Stimulated activated CD8-positive, alpha-beta memory T cell treated with anti-CD3 and anti-CD28 coated beads, Interleukin-12 subunit alpha, Interleukin-12 subunit beta, amount 100 ng/mL, for 1 hour (primary cell): ENCODE data around the gene KCNG3.

Experiments used
- DNase-seq: peaks from one replicate; pipeline ENCODE4 v3.0.0-alpha.2; 2020; ENCODE audit warnings: low read depth

The KCNG3 gene

DNA sequence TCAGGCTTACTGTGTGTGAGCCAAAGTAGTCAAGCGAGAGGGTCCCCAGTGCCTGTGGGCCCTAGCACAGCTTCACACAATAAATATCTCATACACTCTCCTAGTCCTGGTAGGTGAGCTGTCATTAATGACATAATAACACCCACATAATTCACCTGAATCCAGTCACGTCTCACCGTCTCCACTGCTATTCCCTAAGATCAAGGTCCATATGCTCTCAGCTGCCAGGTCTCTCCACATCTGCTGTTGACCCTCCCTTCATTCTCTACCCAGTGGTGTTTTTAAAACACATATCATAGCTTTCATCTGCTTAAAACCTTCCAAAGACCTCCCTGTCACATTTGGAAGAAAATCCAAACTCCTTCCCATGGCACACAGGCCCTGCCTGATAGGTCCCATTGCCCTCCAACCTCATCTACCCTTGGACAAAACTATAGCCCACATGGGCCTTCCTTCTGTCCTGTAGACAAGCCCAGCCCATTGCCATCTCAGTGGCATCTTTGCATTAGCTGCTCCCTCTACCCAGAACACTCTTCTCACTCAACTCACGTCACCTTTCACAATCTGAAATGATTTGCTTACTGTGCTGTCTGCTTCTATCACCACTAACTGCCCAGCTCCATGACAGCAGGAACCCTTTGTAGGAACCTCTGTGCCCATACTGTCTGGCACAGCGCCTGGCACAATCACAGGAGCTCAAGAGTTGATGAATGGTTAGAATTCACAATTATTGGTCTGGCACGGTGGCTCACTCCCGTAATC is 7.5 kb downstream of the KCNG3 start:
- no peak for DNase-seq

DNA sequence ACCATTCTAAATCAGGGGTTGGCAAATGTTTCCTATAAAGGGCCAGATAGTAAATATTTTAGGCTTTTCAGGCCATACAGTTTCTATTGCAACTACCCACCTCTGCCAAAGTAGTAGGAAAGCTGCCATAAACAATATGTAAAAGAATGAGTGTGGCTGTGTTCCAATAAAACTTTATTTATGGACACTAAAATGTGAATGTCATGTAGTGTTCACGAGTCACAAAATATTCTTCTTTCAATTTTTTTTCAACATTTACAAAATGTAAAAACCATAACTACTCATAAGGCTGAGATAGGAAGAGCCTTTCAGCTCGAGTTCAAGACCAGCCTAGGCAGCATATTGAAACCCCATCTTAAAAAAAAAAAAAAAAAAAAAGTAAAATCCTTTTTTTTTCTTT is 13.4 kb downstream of the KCNG3 start:
- no peak for DNase-seq

DNA sequence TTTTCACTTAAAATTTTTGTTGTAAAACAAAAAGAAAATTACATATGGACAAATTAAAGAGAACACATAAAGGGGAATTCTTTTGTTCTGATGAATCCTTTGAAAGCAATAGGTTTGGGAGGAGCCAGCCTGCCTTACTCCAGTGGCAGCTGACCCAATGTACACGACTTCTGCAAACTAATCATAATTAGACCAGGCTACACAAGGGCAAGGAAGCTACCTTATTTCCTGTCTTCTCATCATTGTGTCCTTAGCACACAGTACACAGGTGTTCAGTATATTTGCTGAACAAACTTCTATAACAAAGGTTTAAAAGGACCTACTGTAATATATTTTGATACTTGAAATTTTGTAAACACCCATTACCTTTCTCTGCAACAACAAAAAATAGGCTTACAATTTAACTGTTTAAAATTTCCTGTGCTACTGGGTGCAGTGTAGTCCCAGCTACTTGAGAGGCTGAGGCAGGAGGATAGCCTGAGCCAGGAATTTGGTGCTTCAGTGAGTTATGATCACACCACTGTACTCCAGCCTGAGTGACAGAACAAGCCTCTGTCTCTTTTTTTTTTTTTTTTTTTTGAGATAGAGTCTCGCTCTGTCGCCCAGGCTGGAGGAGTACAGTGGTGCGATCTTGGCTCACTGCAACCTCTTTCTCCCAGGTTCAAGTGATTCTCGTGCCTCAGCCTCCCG is 18.9 kb downstream of the KCNG3 start:
- DNase-seq: no peak

DNA sequence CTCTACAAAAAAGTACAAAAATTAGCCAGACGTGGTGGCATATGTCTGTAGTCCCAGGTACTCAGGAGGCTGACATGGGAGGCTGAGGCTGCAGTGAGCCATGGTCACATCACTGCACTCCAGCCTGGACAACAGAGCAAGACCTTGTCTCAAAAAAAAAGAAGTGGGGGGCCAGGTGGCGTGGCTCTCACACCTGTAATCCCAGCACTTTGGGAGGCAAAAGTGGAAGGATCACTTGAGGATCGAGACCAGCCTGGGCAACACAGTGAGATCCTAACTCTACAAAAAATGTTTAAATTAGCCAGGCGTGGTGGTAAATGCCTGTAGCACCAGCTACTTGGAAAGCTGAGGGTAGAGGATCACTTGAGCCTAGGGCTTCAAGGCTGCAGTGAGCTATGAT is 23.1 kb downstream of the KCNG3 start:
- no peak for DNase-seq

DNA sequence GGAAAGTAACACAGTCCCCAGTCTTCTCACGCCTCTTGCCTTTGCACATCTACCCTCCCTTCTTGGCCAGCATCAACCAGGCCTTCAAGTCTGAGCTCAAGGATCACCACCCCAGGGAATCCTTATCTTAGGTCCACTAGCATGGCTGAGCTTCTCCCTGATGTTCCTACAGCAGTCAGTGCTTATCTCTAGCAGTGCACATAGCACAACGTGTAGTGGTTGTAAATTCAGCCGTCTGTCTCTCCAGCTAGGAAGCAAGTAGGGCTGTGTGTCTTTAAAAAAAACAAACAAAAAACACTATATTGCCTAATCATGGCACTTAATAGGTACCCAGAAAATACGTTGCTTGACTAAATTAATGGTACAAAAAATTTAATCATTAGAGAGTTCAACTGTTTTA is 29.2 kb downstream of the KCNG3 start:
- no peak for DNase-seq

DNA sequence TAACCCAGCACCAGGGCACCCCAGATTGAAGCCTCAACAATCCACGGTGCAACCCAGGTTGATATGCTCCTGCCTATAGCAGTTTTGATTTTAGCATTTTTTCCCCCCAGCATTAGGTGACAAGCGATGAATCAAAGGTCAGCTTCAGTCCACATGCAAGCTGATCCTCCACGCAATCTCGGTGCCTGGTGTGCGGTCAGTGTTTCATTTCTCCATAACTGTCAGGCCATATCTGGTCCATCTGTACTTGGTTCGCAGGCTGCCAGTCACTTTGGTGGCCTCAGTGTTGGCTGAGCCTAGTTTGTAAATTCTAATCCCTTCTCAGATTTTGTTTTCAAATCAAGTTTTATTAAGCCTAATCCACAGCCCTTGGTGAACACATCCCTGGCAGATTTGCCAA is 30.2 kb downstream of the KCNG3 start:
- DNase-seq: no peak

DNA sequence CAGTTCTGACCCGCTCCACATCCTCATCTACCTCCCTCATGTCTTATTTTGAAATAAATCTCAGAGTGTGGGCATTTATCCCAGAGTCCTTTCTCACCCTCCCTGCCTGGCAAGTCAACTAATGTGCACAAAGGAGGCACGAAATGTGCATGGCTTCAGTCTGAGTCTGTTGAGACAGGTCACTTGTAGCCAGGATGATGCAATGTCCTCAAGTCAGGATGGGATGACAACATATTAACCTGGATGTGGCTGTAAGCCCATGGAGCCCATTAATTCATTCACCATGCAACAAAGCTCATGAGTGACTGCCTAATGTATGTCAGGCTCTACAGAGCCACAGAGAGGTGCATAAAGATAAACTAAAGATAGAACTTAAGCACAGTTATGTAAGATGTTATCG is 34.5 kb downstream of the KCNG3 start:
- DNase-seq: no peak

DNA sequence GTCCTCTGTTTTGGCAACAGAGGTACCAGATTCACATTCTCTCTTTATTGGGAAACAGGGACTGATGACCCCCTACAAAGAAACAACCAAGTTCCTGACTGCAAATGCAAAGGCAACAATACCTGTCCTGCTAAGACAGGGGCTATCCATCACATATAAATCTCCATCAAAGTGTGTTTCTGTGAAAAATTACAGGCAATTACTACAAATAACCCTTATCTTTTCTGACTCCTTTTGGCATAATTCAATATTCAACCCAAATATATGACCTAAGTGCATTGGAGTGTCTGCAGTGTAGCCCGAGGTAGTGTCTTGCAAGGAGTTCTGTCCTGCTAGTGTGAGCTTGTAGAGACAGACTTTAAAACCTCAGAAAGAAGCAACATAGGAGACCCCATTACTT is 35.4 kb downstream of the KCNG3 start:
- DNase-seq: no peak

DNA sequence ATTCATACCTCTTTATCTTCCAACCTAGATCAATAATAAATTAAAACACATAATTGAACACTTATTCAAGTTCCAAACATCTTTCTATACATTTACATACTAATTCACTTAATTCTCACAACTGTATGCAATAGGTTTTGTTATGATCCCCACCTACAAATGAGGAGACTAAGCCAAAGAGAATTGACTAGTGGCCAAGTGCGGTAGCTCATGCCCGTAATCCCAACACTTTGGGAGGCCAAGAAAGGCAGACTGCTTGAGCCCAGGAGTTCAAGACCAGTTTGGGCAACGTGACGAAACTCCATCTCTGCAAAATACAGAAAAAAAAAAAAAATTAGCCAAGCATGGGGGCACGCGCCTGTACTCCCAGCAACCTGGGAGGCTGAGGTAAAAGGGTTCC is 36.8 kb downstream of the KCNG3 start:
- no peak for DNase-seq

DNA sequence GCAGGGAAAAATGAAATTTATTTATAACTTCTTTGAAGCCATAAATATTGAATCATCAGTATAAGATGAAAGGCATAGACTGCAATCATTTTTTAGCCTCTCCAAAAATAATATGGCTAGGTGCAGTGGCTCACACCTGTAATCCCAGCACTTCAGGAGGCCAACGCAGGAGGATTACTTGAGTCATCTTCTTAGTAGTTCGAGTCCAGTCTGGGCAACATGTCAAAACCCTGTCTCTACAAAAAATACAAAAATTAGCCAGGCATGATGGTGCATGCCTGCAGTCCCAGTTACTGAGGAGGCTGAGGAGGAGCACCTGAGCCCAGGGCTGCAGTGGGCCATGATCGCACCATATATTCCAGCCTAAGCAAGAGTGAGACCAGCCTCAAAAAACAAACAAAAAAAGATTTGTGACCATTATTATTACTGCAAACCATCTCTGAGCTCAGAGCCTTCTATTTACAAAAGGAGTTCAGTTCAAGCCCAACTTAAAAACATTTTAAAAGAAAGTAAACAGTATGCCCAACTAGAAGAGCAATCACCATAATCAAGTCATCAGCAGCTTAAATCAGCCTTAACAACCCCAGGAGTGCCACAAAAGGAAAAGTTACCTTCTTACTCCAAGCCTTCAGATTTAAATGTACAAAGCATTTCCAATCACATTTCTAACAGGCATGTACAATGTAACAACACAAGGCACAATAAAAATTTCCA is 37.5 kb downstream of the KCNG3 start:
- DNase-seq: no peak

DNA sequence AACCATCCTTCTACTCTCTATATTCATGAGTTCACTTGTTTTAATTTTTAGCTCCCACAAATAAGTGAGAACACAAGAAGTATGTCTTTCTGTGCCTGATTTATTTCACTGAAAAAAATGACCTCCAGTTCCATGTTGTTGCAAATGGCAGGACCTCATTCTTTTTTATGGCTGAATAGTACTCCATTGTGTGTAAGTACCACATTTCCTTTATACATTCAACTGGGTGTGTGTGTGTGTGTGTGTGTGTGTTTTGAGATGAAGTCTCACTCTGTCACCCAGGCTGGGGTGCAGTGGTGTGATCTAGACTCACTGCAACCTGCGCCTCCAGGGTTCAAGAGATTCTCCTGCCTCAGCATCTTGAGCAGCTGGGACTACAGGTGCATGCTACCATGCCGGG is 41.2 kb downstream of the KCNG3 start:
- DNase-seq: no peak

DNA sequence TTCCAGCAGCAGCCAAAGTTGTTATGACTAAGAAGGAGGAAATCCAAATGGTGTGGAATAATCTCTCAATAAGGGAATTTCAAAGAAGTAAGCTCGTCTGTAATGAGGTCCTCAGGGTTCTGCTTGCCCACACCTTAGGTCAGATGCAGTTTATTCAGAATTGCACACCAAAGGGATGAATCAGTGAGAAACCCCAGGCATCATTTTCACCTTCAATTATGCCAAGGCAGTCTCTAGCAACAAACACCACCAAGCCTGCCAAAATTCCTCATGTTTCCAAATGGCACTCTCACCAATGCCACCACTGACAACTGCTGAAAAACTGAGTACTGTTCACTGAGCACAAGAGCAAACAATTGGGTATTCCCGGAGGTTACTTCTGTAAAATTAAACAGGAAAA is 43.6 kb downstream of the KCNG3 start:
- DNase-seq: no peak

DNA sequence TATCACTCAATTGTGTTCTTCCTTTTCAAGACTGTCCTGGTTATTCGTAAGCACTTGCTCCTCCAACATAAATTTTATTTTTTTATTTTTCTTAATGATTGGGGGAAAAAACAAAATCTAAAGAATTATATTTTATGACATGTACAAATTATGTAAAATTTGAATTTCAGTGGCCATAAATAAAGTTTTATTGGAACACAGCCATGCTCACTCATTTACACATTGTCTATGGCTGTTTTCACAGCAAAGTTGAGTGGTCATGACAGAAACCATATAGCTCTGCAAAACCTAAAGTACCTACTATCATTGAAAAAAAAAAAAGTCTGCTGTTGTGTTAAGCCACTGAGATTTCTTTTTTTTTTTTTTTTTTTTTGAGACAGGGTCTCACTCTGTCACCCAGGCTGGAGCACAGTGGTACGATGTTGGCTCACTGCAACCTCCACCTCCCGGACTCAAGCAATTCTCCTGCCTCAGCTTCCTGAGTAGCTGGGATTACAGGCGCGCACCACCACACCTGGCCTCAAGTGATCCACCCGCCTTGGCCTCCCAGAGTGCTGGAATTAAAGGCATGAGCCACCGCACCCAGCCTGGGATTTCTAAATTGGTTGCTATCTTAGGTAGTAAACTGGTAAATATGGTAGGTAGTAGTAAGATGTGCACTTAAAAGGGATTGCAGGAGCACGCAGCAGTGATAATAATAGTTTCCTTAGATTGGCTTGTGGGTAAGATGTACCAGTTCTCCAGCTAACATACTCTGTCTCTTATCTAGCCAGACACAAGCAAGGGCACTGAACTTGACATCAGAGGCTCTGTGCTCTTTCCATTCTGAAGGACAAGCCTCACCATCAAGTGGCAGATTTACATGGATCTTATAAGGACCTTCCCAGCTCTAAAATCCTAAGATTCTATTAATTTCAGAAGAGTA is 44.4 kb downstream of the KCNG3 start:
- DNase-seq: no peak

DNA sequence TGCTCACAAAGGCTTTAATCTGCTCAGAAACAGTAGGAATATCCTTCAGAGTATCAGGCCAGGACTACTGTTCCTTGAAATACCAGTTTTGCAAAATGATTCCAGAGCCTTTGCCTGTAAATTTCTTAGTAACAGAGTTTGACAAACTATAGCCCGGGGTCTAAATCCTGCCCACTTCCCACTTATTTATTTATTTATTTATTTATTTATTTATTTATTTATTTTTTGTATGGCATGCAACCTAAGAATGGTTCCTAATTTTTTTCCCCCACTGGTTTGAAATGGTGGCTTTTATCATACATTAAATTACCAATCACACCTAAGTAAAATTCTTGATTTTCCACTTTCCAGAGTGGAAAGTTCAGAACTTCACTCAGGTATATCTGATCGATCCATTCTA is 45.6 kb downstream of the KCNG3 start:
- DNase-seq: no peak

DNA sequence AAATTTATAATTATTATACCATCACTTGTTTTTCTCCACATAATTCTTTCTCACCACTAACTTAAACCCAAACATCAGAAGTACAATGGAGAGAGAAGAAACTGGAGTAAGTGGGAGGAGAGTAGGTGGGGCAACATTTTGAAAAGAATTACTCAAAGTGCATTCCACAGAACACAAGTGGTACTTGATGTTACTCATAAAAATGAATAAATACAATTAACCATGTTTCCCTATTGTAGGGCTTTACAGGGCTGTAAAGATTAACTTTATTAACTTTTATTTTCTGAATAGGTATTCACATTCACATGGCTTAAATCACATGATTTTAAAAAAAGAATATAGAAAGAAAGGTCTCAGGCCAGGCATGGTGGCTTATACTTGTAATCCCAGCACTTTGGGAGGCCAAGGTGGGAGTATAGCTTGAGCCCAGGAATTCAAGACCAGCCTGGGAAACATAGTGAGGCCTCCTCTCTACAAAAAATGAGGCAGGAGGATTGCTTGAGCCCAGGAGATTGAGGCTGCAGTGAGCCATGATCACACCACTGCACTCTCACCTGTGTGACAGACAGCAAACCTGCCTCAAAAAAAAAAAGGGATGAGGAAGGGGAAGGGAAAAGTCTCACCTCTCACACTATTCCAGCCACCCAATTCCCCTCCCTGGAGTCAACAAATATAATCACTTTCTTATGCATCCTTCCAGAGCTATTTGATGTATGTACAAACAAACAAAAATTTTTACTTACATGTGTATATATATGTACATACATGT is 47.1 kb downstream of the KCNG3 start:
- no peak for DNase-seq

DNA sequence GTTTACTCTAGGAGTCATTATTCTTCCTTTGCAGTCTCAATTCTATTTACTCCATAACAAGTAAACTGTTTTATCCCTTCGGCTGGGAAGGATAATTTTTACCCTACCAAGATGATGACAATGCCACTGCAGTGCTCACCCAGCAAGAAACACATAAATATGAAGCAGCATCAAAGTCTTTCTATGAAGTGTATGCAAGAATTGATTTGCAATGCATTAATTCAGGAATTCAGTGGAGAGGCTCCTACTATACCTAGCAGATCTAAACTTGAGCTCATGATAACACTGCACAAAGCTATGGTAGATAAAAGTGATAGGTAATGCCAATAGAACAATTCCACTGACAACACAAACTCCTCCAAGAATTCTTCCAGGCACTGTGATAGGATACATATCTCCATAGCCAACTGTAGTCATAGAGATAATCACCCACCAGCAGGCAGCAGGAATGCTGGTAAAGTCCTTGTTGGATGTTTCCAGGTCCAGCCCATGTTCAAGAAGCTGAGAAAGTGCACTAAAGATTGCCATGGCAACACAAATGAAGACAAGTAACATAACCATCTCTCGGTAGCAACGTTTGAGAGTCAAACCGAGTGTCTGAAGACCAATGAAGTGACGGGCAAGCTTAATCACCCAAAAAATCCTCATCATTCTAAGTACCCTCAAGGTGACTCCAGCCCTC is 49.9 kb downstream of the KCNG3 start:
- DNase-seq: no peak

DNA sequence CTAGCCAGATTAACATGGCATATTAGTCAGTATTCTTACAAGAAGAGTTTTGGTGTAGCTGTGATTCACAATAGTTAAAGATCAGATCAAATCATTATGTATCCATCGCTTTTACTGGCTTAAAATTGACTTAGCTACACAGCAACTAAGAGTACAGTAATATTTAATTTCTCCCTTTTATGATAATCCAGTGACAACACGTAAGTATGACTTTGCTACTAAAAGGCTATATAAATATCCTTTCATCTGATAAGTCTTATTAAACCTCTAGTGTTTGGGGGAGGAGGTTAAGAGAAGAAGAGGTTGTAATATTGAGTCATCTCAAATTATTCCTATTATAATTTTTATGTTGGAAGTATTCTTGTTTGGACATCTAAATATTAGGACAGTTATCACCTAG is 51.0 kb downstream of the KCNG3 start:
- no peak for DNase-seq

DNA sequence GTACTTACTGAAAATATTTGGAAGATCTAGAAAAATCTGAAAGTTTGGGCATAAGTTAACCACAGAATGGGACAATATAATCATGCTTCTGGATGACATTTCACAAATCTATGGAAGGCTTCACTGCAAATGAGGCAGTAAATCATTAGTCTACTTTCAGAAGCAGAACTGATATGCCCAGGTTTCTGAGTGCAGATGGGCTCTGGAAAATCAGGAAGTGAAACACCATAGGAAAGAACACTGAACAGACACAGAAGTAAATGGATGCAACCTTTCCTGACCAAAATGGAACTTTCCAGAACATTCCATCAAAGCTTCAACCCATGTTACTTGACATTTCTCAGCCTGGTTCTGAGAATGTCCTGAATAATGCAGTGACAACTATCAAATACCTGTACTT is 55.1 kb downstream of the KCNG3 start:
- DNase-seq: no peak

DNA sequence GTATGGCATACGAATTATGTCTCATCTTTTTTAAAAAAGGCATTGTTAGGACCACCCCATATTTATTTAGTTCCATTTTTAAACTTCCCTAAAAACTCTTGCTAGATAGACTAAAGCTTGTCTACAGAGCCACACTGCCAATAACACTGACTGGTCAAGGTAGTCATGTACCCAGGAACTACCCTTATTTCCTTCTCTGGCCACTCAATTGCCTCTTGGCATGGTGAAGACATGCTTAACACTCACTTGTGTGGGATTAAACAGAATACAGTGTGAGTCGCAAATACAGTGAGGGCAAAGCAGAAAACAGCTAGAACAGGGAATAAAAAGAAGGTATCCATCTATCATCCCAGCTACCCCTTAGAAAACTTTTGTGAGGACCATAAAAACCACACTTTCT is 57.4 kb downstream of the KCNG3 start:
- no peak for DNase-seq

DNA sequence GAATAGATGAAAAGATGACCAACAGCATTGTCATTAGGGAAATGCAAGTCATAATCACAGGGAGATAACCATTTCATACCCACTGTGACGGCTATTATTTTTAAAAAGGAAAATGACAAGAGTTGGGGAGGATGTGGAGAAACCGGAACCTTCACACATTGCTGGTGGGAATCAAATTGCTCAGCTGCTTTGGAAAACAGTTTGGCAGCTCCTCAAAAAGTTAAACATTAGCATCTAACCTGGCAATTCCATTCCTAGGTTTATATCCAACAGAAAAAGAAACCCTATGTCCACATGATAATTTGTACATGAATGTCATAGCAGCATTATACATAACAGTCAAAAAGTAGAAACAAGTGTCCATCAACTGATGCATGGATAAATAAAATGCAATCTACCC is 58.2 kb downstream of the KCNG3 start:
- DNase-seq: no peak

DNA sequence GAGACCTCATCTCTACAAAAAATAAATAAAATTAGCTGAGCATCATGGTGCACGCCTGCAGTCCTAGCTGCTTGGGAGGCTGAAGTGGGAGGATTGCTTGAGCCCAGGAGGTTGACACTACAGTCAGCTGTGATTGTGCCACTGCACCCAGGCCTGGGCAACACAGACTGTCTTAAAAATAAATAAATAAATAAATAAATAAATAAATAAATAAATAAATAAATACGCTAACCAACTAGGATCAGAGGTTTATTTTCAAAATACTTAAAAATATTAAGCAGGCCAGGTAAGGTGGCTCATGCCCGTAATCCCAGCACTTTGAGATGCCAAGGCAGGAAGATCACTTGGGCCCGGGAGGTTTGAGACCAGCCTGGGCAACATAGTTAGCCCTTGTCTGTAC is 63.6 kb downstream of the KCNG3 start:
- DNase-seq: no peak
